Activated CD4-positive, alpha-beta T cell treated with anti-CD3 and anti-CD28 coated beads, Interleukin-2, amount 10 ng/mL, durations not matched to agents 7 days and 5 days (primary cell): ENCODE data around the gene SFTA2. TPM values are rescaled to one million over a fixed set of nuclear protein-coding genes. Genes with fewer than 3 reads are reported as not detected.

Source experiments
- CTCF ChIA-PET: fragments of 350-600 bp; sonication (Branson Sonifier 250); formaldehyde crosslinking; loops from one replicate; lab custom pipeline; 2021; ENCODE audit warnings: antibody characterized with exemption; lab: Charles Lee
- POLR2A ChIA-PET: fragments of 350-600 bp; sonication (Branson Sonifier 250); formaldehyde crosslinking; loops from one replicate; lab custom pipeline; 2021; ENCODE audit warnings: antibody characterized with exemption; lab: Charles Lee
- DNase-seq: peaks from one replicate; pipeline ENCODE4 v3.0.0-alpha.2; 2020
- H3K27ac Mint-ChIP-seq: one replicate; pipeline ENCODE4 v1.8.0; 2021; ENCODE audit warnings: mild to moderate bottlenecking, moderate library complexity, mixed read lengths
- H3K27me3 Mint-ChIP-seq: one replicate; pipeline ENCODE4 v1.8.0; 2021; ENCODE audit warnings: mixed read lengths
- H3K36me3 Mint-ChIP-seq: one replicate; pipeline ENCODE4 v1.8.0; 2021; ENCODE audit warnings: low read depth, mixed read lengths
- H3K4me1 Mint-ChIP-seq: one replicate; pipeline ENCODE4 v1.8.0; 2021; ENCODE audit warnings: mixed read lengths
- H3K4me3 Mint-ChIP-seq: one replicate; pipeline ENCODE4 v1.8.0; 2021; ENCODE audit warnings: mild to moderate bottlenecking, moderate library complexity, mixed read lengths
- H3K9me3 Mint-ChIP-seq: one replicate; pipeline ENCODE4 v1.8.0; 2021; ENCODE audit warnings: mixed read lengths
- total RNA-seq, 2 experiments: library from RNA; stranded (reverse); gene quantifications; one replicate each; pipeline ENCODE4 v1.2.3, GENCODE V29; 2021

Gene SFTA2
- total RNA-seq, 2 experiments from 2014 or later: not detected

- H3K4me1 Mint-ChIP-seq: no peaks in the 10 kb centered on the region
- no peaks in the 10 kb centered on the region for H3K27me3 Mint-ChIP-seq
- ChIA-PET CTCF (interaction anchor here (1.1 kb wide), 1 partner anchor 14 kb away, joined by 4 read pairs; no protein-coding TSS in a partner anchor), POLR2A (no interaction called here)
- H3K27ac Mint-ChIP-seq: no peak overlapping the region
- H3K4me3 Mint-ChIP-seq: no peak overlapping the region
- no peaks in the 10 kb centered on the region for H3K36me3 Mint-ChIP-seq
- no peak for DNase-seq
- no peaks in the 10 kb centered on the region for H3K9me3 Mint-ChIP-seq
Measured at GRCh38 chr6:30891816-30892538, 40.0 kb downstream of the SFTA2 start.

- peaks cover 4% of the 10 kb centered on the region for H3K4me1 Mint-ChIP-seq
- ChIA-PET POLR2A (no interaction called here), CTCF (interaction anchor here (1.1 to 1.3 kb wide), 2 partner anchors 13 to 14 kb away, joined by 4 to 6 read pairs; no protein-coding TSS in a partner anchor)
- H3K27ac Mint-ChIP-seq: no peak overlapping the region
- H3K27me3 Mint-ChIP-seq: no peaks in the 10 kb centered on the region
- no peak overlapping the region for H3K4me3 Mint-ChIP-seq
- DNase-seq: no peak
- H3K36me3 Mint-ChIP-seq: no peaks in the 10 kb centered on the region
- H3K9me3 Mint-ChIP-seq: no peaks in the 10 kb centered on the region
Measured at GRCh38 chr6:30891450-30891723, 40.6 kb downstream of the SFTA2 start.

- ChIA-PET POLR2A (no interaction called here), CTCF (interaction anchor here (1.3 to 1.7 kb wide), 4 partner anchors 9 to 197 kb away, joined by 4 to 6 read pairs (median 5); no protein-coding TSS in a partner anchor)
- Mint-ChIP-seq H3K4me1 (peaks cover 9% of the 10 kb centered on the region), H3K36me3 (no peaks in the 10 kb centered on the region), H3K27me3 (peaks cover 2% of the 10 kb centered on the region), H3K9me3 (no peaks in the 10 kb centered on the region), H3K4me3 (no peak overlapping the region), H3K27ac (no peak overlapping the region)
- no peak for DNase-seq
Measured at GRCh38 chr6:30890646-30891449, 41.1 kb downstream of the SFTA2 start.

GRCh38 chr6:30889921-30890645 lies 41.9 kb downstream of the SFTA2 start:
- Mint-ChIP-seq H3K4me1 (peaks cover 17% of the 10 kb centered on the region), H3K27me3 (peaks cover 8% of the 10 kb centered on the region), H3K4me3 (no peak overlapping the region), H3K36me3 (no peaks in the 10 kb centered on the region), H3K9me3 (no peaks in the 10 kb centered on the region), H3K27ac (no peak overlapping the region)
- ChIA-PET CTCF (interaction anchor here (0.7 to 1.7 kb wide), 5 partner anchors 9 to 197 kb away, joined by 3 to 6 read pairs (median 5); no protein-coding TSS in a partner anchor), POLR2A (no interaction called here)
- DNase-seq: no peak

- Mint-ChIP-seq H3K9me3 (no peaks in the 10 kb centered on the region), H3K4me1 (peaks cover 20% of the 10 kb centered on the region), H3K27ac (no peak overlapping the region), H3K4me3 (no peak overlapping the region), H3K36me3 (no peaks in the 10 kb centered on the region), H3K27me3 (peaks cover 8% of the 10 kb centered on the region)
- no peak for DNase-seq
- ChIA-PET CTCF (interaction anchor here (0.6 to 1.7 kb wide), 6 partner anchors 10 to 1136 kb away, joined by 3 to 5 read pairs (median 4); no protein-coding TSS in a partner anchor), POLR2A (no interaction called here)
Measured at GRCh38 chr6:30889496-30889885, 42.5 kb downstream of the SFTA2 start.

- DNase-seq: no peak
- Mint-ChIP-seq H3K36me3 (no peaks in the 10 kb centered on the region), H3K9me3 (no peaks in the 10 kb centered on the region), H3K4me3 (no peak overlapping the region), H3K27me3 (peaks cover 8% of the 10 kb centered on the region), H3K27ac (no peak overlapping the region), H3K4me1 (peaks cover 20% of the 10 kb centered on the region)
- ChIA-PET CTCF (interaction anchor here (0.6 to 1.3 kb wide), 5 partner anchors 12 to 1135 kb away, joined by 3 to 4 read pairs (median 3); no protein-coding TSS in a partner anchor), POLR2A (no interaction called here)
Measured at GRCh38 chr6:30888816-30889495, 43.0 kb downstream of the SFTA2 start.

- Mint-ChIP-seq H3K27ac (no peak overlapping the region), H3K4me1 (peaks cover 27% of the 10 kb centered on the region), H3K4me3 (no peak overlapping the region), H3K9me3 (no peaks in the 10 kb centered on the region), H3K36me3 (no peaks in the 10 kb centered on the region), H3K27me3 (peaks cover 11% of the 10 kb centered on the region)
- CTCF ChIA-PET: interaction anchor here (0.9 kb wide), 1 partner anchor 37 kb away, joined by 3 read pairs; no protein-coding TSS in a partner anchor
- POLR2A ChIA-PET: no interaction called here
- no peak for DNase-seq
Measured at GRCh38 chr6:30887901-30888815, 43.8 kb downstream of the SFTA2 start.

GRCh38 chr6:30886897-30887255 lies 45.1 kb downstream of the SFTA2 start:
- ChIA-PET CTCF (no interaction called here), POLR2A (no interaction called here)
- Mint-ChIP-seq H3K27ac (peak overlapping the region; percentile 1), H3K4me1 (peaks cover 31% of the 10 kb centered on the region), H3K27me3 (peaks cover 14% of the 10 kb centered on the region), H3K36me3 (no peaks in the 10 kb centered on the region), H3K9me3 (no peaks in the 10 kb centered on the region), H3K4me3 (no peak overlapping the region)
- no peak for DNase-seq

- Mint-ChIP-seq H3K4me1 (peaks cover 31% of the 10 kb centered on the region), H3K4me3 (peak overlapping the region; percentile 71), H3K36me3 (no peaks in the 10 kb centered on the region), H3K27me3 (peaks cover 20% of the 10 kb centered on the region), H3K9me3 (no peaks in the 10 kb centered on the region), H3K27ac (peak overlapping the region; percentile 1)
- DNase-seq: no peak
- CTCF ChIA-PET: interaction anchor here (1.3 kb wide), 1 partner anchor 20 kb away, joined by 4 read pairs; no protein-coding TSS in a partner anchor
- POLR2A ChIA-PET: no interaction called here
Measured at GRCh38 chr6:30885999-30886896, 45.7 kb downstream of the SFTA2 start.

- Mint-ChIP-seq H3K4me3 (peak overlapping the region; percentile 71), H3K36me3 (no peaks in the 10 kb centered on the region), H3K9me3 (no peaks in the 10 kb centered on the region), H3K27me3 (peaks cover 20% of the 10 kb centered on the region), H3K4me1 (peaks cover 31% of the 10 kb centered on the region), H3K27ac (no peak overlapping the region)
- POLR2A ChIA-PET: interaction anchor here (0.6 kb wide), 1 partner anchor 130 kb away, joined by 4 read pairs; no protein-coding TSS in a partner anchor
- no peak for DNase-seq
- CTCF ChIA-PET: interaction anchor here (1.3 kb wide), 1 partner anchor 21 kb away, joined by 4 read pairs; no protein-coding TSS in a partner anchor
Measured at GRCh38 chr6:30885481-30885998, 46.4 kb downstream of the SFTA2 start.
